GM13977 (cell line): ENCODE results near the gene DPAGT1.
A peak's percentile ranks its signal among the peaks of the same experiment; 100 is the strongest.
"Not testable (repeated sequence)": the region's sequence is repeated elsewhere in the genome, so short reads cannot be mapped to it uniquely, and the experiment has no call there.

Experiments
- DNase-seq: peaks from one replicate; pipeline ENCODE4 v3.0.0; 2012; ENCODE audit warnings: low spot score
- CTCF ChIP-seq: IDR thresholded peaks from 2 replicates; pipeline ENCODE4 v1.5.1; 2012; ENCODE audit warnings: mild to moderate bottlenecking, control low read depth; ENCODE audit not compliant: insufficient read depth; ENCODE audit errors: extremely low read depth, missing control alignments
- in situ Hi-C: fragments of 300-500 bp; cut with MboI; formaldehyde crosslinking; loops from one replicate; pipeline ENCODE4 v1.12.0; 2022; ENCODE audit warnings: low sequenced_read_pairs, low pct_unique_long_range_greater_than_20kb, mixed read lengths, inconsistent platforms; ENCODE audit not compliant: unreplicated experiment

Gene DPAGT1

GRCh38 chr11:119103793-119104192 is 2.1 kb upstream of the DPAGT1 start:
- in situ Hi-C loops, result no loop called here
- DNase-seq, result no peak
- peak; percentile 4 for TF ChIP-seq CTCF

- DNase-seq, in situ Hi-C loops: not testable (repeated sequence)
Observed at GRCh38 chr11:119103161-119103664, 1.6 kb upstream of the DPAGT1 start.

GRCh38 chr11:119100994-119101758 is 477 bp downstream of the DPAGT1 start:
- peak; percentile 37 for DNase-seq
- TF ChIP-seq CTCF, result no peak
- in situ Hi-C loops, result no loop called here

GRCh38 chr11:119100246-119100970 is 1.2 kb downstream of the DPAGT1 start:
- in situ Hi-C loops, result no loop called here
- DNase-seq, result no peak
- peak; percentile 43 for TF ChIP-seq CTCF

GRCh38 chr11:119099711-119100110 is 1.9 kb downstream of the DPAGT1 start:
- in situ Hi-C loops, result no loop called here
- DNase-seq, result no peak
- no peak for TF ChIP-seq CTCF

- in situ Hi-C loops, result no loop called here
- TF ChIP-seq CTCF, result no peak
- DNase-seq, result peak; percentile 98
Observed at GRCh38 chr11:119095066-119095880, 6.4 kb downstream of the DPAGT1 start.
